Right atrium auricular region (tissue), 2 donors: ENCODE results near the gene ZC3HAV1. TPM values are rescaled to one million over a fixed set of nuclear protein-coding genes. Genes with fewer than 3 reads are reported as not detected.

Source experiments
- DNase-seq: peaks from one replicate; pipeline ENCODE4 v3.0.0-alpha.2; 2019; ENCODE audit warnings: low spot score
- H3K27ac ChIP-seq, 2 donors: fragments of 200-600 bp; sonication (generic); 1 replicate in 1 of 2; 2 replicates in 1 of 2; pipeline ENCODE4 v1.5.1; 2016 to 2019
- H3K27me3 ChIP-seq, 2 donors: fragments of 200-600 bp; sonication (generic); one replicate each; pipeline versions ENCODE4 v1.5.1 to v1.6.0; 2017 to 2019
- H3K36me3 ChIP-seq: fragments of 200-600 bp; sonication (generic); one replicate; pipeline ENCODE4 v1.5.1; 2016
- H3K4me1 ChIP-seq, 2 donors: fragments of 200-600 bp; sonication (generic); one replicate each; pipeline versions ENCODE4 v1.5.1 to v1.6.0; 2017 to 2019
- H3K4me3 ChIP-seq, 2 donors: fragments of 200-600 bp; sonication (generic); 1 replicate in 1 of 2; 2 replicates in 1 of 2; pipeline ENCODE4 v1.5.1; 2017 to 2019; ENCODE audit warnings: mild to moderate bottlenecking in 1 of 2, moderate library complexity in 1 of 2
- H3K9me3 ChIP-seq, 2 donors: fragments of 200-600 bp; sonication (generic); one replicate each; pipeline ENCODE4 v1.5.1; 2019
- CTCF ChIP-seq, 2 donors: fragments of 200-600 bp; sonication (generic); IDR thresholded peaks; one replicate each; pipeline ENCODE4 v1.5.1; 2019; ENCODE audit warnings: antibody characterized with exemption in 2 of 2
- total RNA-seq, 2 donors: library from RNA; depleted of rRNA; stranded (reverse); fragments of >200 nt; gene quantifications; one replicate each; pipeline ENCODE4 v1.1.0, GENCODE V29; 2016

The ZC3HAV1 gene
- total RNA-seq, 2 donors from 2014 or later: 8.0 to 15.2 TPM

DNA sequence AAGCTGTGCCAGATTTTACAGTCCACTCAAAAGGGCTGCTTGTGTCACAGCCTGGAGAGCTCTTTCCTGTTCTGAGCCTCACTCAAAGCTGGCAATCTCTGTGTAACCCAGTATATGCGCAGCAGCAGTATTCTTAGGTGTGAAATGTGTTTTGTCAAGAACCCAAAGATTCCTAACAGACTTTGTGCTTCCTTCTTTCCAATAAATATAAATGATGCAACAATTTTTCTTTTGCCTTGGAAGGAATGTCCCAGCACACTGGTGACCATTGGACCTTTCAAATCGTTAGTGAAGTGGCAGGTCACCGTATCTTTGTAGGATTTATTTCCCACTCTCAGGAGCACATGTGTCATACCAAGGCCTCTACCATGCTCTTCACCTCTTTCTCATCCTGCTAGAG, 5.6 kb upstream of the ZC3HAV1 start:
- no peak for TF ChIP-seq CTCF (IDR thresholded peaks at IDR 0.05)
- DNase-seq: no peak
- H3K4me1 ChIP-seq: no peaks in the 10 kb centered on the region

DNA sequence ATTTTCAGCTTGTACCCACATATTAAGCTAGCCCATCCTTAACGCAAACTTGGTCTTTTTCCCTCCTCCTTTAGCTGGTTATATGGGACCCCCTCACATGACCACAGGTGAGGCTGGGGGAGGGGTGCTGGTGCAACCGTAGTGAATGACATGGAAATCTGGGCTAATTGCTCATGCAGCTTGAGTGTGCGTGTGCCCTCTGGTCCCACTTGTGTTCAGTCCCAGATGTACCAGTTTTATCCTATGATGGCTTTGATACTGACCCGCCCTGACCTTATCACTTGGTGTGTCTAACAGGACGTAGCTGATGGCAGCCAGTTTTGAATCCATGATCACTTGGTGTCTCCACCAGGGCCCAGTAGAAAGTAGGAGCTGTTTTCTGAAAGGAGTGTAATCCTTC, 5.1 kb upstream of the ZC3HAV1 start:
- H3K4me1 ChIP-seq: no peaks in the 10 kb centered on the region
- no peaks in the 10 kb centered on the region for H3K36me3 ChIP-seq
- DNase-seq: no peak
- H3K9me3 ChIP-seq: no peaks in the 10 kb centered on the region
- H3K4me3 ChIP-seq: no peak overlapping the region
- TF ChIP-seq CTCF (IDR thresholded peaks at IDR 0.05): no peak
- H3K27ac ChIP-seq: no peak overlapping the region
- H3K27me3 ChIP-seq: no peaks in the 10 kb centered on the region

More for the DNA sequence above, 5.6 kb upstream of the ZC3HAV1 start:
- Histone ChIP-seq H3K27me3 (no peaks in the 10 kb centered on the region), H3K36me3 (no peaks in the 10 kb centered on the region), H3K27ac (no peak overlapping the region), H3K4me3 (no peak overlapping the region), H3K9me3 (no peaks in the 10 kb centered on the region)

- no peaks in the 10 kb centered on the region for H3K36me3 ChIP-seq
- H3K4me1 ChIP-seq: no peaks in the 10 kb centered on the region
- no peaks in the 10 kb centered on the region for H3K9me3 ChIP-seq
- no peak overlapping the region for H3K4me3 ChIP-seq
- no peak for DNase-seq
- H3K27ac ChIP-seq: no peak overlapping the region
- no peak for TF ChIP-seq CTCF (IDR thresholded peaks at IDR 0.05)
- no peaks in the 10 kb centered on the region for H3K27me3 ChIP-seq
These were observed 4.5 kb upstream of the ZC3HAV1 start for GRCh38 chr7:139114018-139114417.

DNA sequence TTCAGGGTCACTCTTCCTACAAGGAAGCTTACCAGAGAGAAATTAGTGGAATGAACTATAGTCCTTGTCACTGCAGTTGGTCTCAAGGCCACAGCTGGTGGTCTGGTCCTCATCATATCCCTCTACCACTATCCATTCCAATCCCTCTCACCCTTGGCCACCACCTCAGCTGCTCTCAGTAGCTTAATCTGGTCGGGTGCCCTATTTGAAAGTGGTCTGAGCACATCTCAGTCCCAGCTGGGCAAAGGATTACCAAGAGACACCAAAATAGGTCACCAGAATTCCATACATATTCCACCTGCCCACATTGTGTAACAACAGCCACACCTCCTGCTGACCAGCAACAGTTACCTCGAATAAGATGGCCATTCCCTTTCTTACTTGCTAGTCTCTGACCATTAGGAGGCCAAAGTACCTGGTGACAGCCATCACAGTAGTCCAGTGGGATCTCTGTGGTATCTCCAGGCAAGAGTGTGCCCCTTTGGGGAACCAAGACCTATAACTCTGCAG, 3.3 kb upstream of the ZC3HAV1 start:
- Histone ChIP-seq H3K27ac (no peak overlapping the region), H3K4me3 (no peak overlapping the region), H3K4me1 (peaks cover 0 to under 1% of the 10 kb centered on the region in 2 donors), H3K9me3 (no peaks in the 10 kb centered on the region), H3K27me3 (no peaks in the 10 kb centered on the region), H3K36me3 (no peaks in the 10 kb centered on the region)
- no peak for TF ChIP-seq CTCF (IDR thresholded peaks at IDR 0.05)
- DNase-seq: no peak

DNA sequence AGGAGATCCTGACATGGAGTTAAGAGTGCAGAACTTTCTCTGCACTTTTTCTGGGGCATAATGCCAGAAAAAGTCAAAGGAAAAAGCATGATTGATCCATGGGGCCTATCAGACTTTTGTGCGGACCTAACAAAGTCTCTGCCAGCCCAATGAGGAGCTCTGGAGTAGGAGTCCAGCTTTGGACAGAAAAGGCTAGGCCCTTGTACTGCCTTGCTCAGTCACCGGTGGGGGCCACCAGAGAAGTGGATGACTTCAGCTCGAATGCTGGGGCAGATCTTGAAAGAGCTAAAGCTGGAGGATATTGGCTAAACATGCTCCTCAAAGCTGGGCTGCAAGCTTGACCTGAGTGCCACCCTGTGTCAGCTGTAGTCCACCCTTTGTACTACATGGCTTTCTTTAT, 2.8 kb upstream of the ZC3HAV1 start:
- DNase-seq: no peak
- TF ChIP-seq CTCF (IDR thresholded peaks at IDR 0.05): no peak
- Histone ChIP-seq H3K4me1 (peaks cover 0 to 5% of the 10 kb centered on the region in 2 donors), H3K27ac (no peak overlapping the region), H3K36me3 (no peaks in the 10 kb centered on the region), H3K9me3 (no peaks in the 10 kb centered on the region), H3K27me3 (no peaks in the 10 kb centered on the region), H3K4me3 (no peak overlapping the region)

DNA sequence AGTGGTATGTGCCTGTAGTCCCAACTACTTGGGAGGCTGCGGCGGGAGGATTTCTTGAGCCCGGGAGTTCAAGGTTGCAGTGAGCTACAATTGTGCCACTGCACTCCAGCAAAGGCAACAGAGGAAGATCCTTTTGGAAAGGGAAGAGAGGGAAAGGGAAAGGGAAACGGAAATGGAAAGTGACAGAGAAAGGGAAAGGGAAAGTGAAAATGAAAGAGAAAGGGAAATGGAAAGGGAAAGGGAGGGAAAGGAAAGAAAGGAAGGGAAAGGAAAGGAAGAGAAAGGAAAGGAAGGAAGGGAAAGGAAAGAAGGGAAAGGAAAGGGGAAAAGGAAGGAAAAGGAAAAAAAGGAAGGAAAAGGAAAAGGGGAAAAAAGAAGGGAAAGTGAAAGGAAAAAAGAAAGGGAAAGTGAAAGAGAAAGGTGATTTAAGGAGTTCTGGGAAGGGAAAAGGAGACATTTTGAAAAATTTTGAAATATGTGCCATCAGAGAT, 2.3 kb upstream of the ZC3HAV1 start:
- Histone ChIP-seq H3K9me3 (no peaks in the 10 kb centered on the region), H3K4me3 (no peak overlapping the region), H3K27me3 (no peaks in the 10 kb centered on the region), H3K27ac (no peak overlapping the region), H3K4me1 (peaks cover 0 to 10% of the 10 kb centered on the region in 2 donors), H3K36me3 (no peaks in the 10 kb centered on the region)
- no peak for DNase-seq
- TF ChIP-seq CTCF (IDR thresholded peaks at IDR 0.05): no peak
